K562 (cell line): Measurements from ENCODE around the gene GHR.

Experiments used
- ATF1 ChIP-seq, 2 experiments: fragments of 450-650 bp in 1 of 2; IDR thresholded peaks; 2 replicates each; pipeline ENCODE4 v1.6.1; 2016; ENCODE audit warnings: missing compliant biosample characterization in 1 of 2, missing genetic modification characterization in 1 of 2
- BHLHE40 ChIP-seq: IDR thresholded peaks from 2 replicates; pipeline ENCODE4 v1.6.1; 2011; ENCODE audit warnings: low read length, improper control_type of control experiment
- HCFC1 ChIP-seq: IDR thresholded peaks from 2 replicates; pipeline ENCODE4 v1.6.1; 2012; ENCODE audit warnings: low read depth, low read length, improper control_type of control experiment
- HNRNPL ChIP-seq: fragments of 200-400 bp; formaldehyde crosslinking; IDR thresholded peaks from 2 replicates; pipeline ENCODE4 v1.6.1; 2017; ENCODE audit warnings: low read depth, mild to moderate bottlenecking, low read length
- JUN ChIP-seq, 2 experiments: sonication (generic) in 1 of 2; formaldehyde crosslinking in 1 of 2; IDR thresholded peaks; 2 replicates each; pipeline versions ENCODE4 v1.6.1 to v1.8.0; 2012 to 2022; ENCODE audit warnings: borderline replicate concordance in 2 of 2, mild to moderate bottlenecking in 2 of 2, improper control_type of control experiment in 1 of 2, low read depth in 1 of 2, low read length in 1 of 2, missing genetic modification reagents in 1 of 2
- MIER1 ChIP-seq: fragments of 450-650 bp; IDR thresholded peaks from 2 replicates; pipeline ENCODE4 v1.6.1; 2016; ENCODE audit warnings: antibody characterized with exemption, mild to moderate bottlenecking, low read depth
- MTA3 ChIP-seq: fragments of 450-650 bp; formaldehyde crosslinking; IDR thresholded peaks from 2 replicates; pipeline ENCODE4 v1.6.1; 2017; ENCODE audit warnings: mild to moderate bottlenecking, borderline replicate concordance
- POLR2A ChIP-seq: fragments of 450-650 bp; conservative IDR thresholded peaks from 2 replicates; pipeline ENCODE4 v1.6.1; 2016
- RAD21 ChIP-seq, 2 experiments: fragments of 250-450 bp in 1 of 2; fragments of 450-650 bp in 1 of 2; sonication (Bioruptor Pico) in 1 of 2; formaldehyde crosslinking in 1 of 2; IDR thresholded peaks in 1 of 2; conservative IDR thresholded peaks in 1 of 2; 2 replicates each; pipeline versions ENCODE4 v1.4.0 to v1.8.0; 2020 to 2022; ENCODE audit warnings: mild to moderate bottlenecking in 2 of 2, moderate library complexity in 1 of 2
- SOX6 ChIP-seq: fragments of 450-650 bp; IDR thresholded peaks from 2 replicates; pipeline ENCODE4 v1.6.1; 2014; ENCODE audit warnings: mild to moderate bottlenecking
- ZNF174 ChIP-seq: fragments of 250-450 bp; sonication (Bioruptor Pico); IDR thresholded peaks from 2 replicates; pipeline ENCODE4 v1.4.0; 2020; ENCODE audit warnings: mild to moderate bottlenecking
- TF ChIP-seq, protein P1 (sequence below): fragments of 250-450 bp; sonication (Bioruptor Pico); IDR thresholded peaks from 2 replicates; pipeline ENCODE4 v1.4.0; 2020
- TF ChIP-seq, protein P2 (sequence below), 3 experiments: IDR thresholded peaks in 2 of 3; conservative IDR thresholded peaks in 1 of 3; 2 replicates each; pipeline ENCODE4 v1.5.1; 2011 to 2012; ENCODE audit warnings: low read length in 3 of 3, mild to moderate bottlenecking in 3 of 3, control low read depth in 2 of 3, improper control_type of control experiment in 1 of 3, inconsistent platforms in 1 of 3, low read depth in 1 of 3, mixed read lengths in 1 of 3, moderate library complexity in 1 of 3; ENCODE audit not compliant: insufficient read depth in 2 of 3
- TF ChIP-seq, protein P3 (sequence below): fragments of 450-650 bp; IDR thresholded peaks from 2 replicates; pipeline ENCODE4 v1.6.1; 2016; ENCODE audit warnings: low read depth

DNA sequence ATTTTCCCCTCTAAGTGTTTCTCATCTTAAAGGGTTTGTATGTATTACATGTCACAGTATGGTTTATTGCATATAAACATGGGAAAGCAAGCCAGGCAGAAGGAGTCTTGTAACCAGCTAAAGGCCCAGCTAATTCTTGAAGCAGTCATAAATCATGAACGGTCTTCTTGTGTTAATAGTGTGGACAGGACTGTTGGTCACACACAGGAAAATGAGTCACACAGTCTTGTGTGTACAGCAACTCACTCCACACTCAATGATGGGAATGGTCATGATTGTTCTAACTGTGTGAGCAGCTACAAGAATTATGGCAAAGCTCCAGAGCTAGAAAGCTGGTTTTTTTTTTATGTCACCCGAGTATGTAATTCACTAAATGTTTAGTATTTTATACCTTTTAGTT, 123.9 kb downstream of the GHR start:
- TF ChIP-seq BHLHE40 (no peak), MIER1 (no peak), ATF1 (CRISPR knock-in tag; IDR thresholded peaks at IDR 0.05) (no peak), ATF1 (tag; IDR thresholded peaks at IDR 0.05) (no peak), HNRNPL (no peak), MTA3 (no peak), JUN (IDR thresholded peaks at IDR 0.05; ENCODE audit: borderline replicate concordance, low read depth, low read length) (no peak), JUN (CRISPR knock-in tag; IDR thresholded peaks at IDR 0.05; ENCODE audit: borderline replicate concordance) (no peak), RAD21 (CRISPR knock-in tag; conservative IDR thresholded peaks at IDR 0.05 in 1 of 2, IDR thresholded peaks at IDR 0.05 in 1 of 2) (no peak), ZNF174 (no peak), SOX6 (no peak), HCFC1 (no peak), POLR2A (no peak)
- TF ChIP-seq, protein P1, sequence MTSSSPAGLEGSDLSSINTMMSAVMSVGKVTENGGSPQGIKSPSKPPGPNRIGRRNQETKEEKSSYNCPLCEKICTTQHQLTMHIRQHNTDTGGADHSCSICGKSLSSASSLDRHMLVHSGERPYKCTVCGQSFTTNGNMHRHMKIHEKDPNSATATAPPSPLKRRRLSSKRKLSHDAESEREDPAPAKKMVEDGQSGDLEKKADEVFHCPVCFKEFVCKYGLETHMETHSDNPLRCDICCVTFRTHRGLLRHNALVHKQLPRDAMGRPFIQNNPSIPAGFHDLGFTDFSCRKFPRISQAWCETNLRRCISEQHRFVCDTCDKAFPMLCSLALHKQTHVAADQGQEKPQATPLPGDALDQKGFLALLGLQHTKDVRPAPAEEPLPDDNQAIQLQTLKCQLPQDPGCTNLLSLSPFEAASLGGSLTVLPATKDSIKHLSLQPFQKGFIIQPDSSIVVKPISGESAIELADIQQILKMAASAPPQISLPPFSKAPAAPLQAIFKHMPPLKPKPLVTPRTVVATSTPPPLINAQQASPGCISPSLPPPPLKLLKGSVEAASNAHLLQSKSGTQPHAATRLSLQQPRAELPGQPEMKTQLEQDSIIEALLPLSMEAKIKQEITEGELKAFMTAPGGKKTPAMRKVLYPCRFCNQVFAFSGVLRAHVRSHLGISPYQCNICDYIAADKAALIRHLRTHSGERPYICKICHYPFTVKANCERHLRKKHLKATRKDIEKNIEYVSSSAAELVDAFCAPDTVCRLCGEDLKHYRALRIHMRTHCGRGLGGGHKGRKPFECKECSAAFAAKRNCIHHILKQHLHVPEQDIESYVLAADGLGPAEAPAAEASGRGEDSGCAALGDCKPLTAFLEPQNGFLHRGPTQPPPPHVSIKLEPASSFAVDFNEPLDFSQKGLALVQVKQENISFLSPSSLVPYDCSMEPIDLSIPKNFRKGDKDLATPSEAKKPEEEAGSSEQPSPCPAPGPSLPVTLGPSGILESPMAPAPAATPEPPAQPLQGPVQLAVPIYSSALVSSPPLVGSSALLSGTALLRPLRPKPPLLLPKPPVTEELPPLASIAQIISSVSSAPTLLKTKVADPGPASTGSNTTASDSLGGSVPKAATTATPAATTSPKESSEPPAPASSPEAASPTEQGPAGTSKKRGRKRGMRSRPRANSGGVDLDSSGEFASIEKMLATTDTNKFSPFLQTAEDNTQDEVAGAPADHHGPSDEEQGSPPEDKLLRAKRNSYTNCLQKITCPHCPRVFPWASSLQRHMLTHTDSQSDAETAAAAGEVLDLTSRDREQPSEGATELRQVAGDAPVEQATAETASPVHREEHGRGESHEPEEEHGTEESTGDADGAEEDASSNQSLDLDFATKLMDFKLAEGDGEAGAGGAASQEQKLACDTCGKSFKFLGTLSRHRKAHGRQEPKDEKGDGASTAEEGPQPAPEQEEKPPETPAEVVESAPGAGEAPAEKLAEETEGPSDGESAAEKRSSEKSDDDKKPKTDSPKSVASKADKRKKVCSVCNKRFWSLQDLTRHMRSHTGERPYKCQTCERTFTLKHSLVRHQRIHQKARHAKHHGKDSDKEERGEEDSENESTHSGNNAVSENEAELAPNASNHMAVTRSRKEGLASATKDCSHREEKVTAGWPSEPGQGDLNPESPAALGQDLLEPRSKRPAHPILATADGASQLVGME (CRISPR knock-in tag), result no peak
- TF ChIP-seq, protein P2, sequence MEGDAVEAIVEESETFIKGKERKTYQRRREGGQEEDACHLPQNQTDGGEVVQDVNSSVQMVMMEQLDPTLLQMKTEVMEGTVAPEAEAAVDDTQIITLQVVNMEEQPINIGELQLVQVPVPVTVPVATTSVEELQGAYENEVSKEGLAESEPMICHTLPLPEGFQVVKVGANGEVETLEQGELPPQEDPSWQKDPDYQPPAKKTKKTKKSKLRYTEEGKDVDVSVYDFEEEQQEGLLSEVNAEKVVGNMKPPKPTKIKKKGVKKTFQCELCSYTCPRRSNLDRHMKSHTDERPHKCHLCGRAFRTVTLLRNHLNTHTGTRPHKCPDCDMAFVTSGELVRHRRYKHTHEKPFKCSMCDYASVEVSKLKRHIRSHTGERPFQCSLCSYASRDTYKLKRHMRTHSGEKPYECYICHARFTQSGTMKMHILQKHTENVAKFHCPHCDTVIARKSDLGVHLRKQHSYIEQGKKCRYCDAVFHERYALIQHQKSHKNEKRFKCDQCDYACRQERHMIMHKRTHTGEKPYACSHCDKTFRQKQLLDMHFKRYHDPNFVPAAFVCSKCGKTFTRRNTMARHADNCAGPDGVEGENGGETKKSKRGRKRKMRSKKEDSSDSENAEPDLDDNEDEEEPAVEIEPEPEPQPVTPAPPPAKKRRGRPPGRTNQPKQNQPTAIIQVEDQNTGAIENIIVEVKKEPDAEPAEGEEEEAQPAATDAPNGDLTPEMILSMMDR (IDR thresholded peaks at IDR 0.05 in 2 of 3, conservative IDR thresholded peaks at IDR 0.05 in 1 of 3; ENCODE audit: insufficient read depth in 2 of 3, low read depth in 1 of 3, low read length in 3 of 3), result no peak
- TF ChIP-seq, protein P3, sequence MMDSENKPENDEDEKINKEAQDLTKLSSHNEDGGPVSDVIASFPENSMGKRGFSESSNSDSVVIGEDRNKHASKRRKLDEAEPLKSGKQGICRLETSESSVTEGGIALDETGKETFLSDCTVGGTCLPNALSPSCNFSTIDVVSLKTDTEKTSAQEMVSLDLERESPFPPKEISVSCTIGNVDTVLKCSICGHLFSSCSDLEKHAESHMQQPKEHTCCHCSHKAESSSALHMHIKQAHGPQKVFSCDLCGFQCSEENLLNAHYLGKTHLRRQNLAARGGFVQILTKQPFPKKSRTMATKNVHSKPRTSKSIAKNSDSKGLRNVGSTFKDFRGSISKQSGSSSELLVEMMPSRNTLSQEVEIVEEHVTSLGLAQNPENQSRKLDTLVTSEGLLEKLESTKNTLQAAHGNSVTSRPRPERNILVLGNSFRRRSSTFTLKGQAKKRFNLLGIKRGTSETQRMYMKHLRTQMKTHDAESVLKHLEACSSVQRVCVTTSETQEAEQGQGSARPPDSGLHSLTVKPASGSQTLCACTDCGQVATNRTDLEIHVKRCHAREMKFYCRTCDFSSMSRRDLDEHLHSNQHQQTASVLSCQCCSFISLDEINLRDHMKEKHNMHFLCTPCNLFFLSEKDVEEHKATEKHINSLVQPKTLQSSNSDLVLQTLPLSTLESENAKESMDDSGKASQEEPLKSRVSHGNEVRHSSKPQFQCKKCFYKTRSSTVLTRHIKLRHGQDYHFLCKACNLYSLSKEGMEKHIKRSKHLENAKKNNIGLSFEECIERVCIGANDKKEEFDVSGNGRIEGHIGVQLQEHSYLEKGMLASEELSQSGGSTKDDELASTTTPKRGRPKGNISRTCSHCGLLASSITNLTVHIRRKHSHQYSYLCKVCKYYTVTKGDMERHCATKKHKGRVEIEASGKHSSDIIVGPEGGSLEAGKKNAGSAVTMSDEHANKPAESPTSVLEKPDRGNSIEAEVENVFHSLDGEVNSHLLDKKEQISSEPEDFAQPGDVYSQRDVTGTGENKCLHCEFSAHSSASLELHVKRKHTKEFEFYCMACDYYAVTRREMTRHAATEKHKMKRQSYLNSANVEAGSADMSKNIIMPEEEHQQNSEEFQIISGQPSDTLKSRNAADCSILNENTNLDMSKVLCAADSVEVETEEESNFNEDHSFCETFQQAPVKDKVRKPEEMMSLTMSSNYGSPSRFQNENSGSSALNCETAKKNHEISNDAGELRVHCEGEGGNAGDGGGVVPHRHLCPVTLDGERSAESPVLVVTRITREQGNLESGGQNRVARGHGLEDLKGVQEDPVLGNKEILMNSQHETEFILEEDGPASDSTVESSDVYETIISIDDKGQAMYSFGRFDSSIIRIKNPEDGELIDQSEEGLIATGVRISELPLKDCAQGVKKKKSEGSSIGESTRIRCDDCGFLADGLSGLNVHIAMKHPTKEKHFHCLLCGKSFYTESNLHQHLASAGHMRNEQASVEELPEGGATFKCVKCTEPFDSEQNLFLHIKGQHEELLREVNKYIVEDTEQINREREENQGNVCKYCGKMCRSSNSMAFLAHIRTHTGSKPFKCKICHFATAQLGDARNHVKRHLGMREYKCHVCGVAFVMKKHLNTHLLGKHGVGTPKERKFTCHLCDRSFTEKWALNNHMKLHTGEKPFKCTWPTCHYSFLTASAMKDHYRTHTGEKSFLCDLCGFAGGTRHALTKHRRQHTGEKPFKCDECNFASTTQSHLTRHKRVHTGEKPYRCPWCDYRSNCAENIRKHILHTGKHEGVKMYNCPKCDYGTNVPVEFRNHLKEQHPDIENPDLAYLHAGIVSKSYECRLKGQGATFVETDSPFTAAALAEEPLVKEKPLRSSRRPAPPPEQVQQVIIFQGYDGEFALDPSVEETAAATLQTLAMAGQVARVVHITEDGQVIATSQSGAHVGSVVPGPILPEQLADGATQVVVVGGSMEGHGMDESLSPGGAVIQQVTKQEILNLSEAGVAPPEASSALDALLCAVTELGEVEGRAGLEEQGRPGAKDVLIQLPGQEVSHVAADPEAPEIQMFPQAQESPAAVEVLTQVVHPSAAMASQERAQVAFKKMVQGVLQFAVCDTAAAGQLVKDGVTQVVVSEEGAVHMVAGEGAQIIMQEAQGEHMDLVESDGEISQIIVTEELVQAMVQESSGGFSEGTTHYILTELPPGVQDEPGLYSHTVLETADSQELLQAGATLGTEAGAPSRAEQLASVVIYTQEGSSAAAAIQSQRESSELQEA, result no peak
